ENCODE data around the gene FN3K.

Gene FN3K

DNA sequence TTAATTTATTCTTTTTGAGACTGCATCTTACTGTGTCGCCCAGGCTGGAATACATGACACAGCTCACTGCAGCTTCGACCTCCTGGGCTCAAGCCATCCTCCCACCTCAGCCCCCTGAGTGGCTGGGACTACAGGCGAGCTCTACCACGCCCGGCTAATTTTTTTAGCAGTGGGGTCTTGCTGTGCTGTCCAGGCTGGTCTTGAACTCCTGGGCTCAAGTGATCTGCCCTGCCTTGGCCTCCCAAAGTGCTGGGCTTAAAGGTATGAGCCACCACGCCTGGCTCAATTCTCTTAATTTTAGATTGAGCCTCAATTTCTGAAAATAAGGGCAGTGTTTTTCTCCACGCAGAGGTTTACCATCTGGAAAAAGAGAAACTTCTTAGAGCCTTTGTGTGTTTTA is 63.3 kb downstream of the FN3K start:
- Histone ChIP-seq H3K9me3 (ENCODE audit: control insufficient read depth, insufficient read depth, low read depth, low read length) (no peaks in the 10 kb centered on the region), H3K4me3 (ENCODE audit: low read depth, low read length) (no peak overlapping the region), H3K36me3 (ENCODE audit: control insufficient read depth in 2 of 2, insufficient read depth in 1 of 2, low read length in 2 of 2) (peaks cover 10 to 35% of the 10 kb centered on the region in 2 experiments; a peak in 2 of 3 replicates), H3K27ac (ENCODE audit: extremely low read depth, low read depth, low read length) (no peak overlapping the region), H3K4me1 (ENCODE audit: control insufficient read depth, insufficient read depth, low read length) (no peaks in the 10 kb centered on the region)
- TF ChIP-seq, protein P1, sequence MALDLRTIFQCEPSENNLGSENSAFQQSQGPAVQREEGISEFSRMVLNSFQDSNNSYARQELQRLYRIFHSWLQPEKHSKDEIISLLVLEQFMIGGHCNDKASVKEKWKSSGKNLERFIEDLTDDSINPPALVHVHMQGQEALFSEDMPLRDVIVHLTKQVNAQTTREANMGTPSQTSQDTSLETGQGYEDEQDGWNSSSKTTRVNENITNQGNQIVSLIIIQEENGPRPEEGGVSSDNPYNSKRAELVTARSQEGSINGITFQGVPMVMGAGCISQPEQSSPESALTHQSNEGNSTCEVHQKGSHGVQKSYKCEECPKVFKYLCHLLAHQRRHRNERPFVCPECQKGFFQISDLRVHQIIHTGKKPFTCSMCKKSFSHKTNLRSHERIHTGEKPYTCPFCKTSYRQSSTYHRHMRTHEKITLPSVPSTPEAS (tag by site-specific recombination; IDR thresholded peaks at IDR 0.05): no peak
- TF ChIP-seq ZNF560 (tag by site-specific recombination; IDR thresholded peaks at IDR 0.05; ENCODE audit: borderline replicate concordance) (no peak), ZNF677 (tag by site-specific recombination; IDR thresholded peaks at IDR 0.05) (no peak), ZNF121 (tag by site-specific recombination; IDR thresholded peaks at IDR 0.05) (peak; percentile 70), ZFP37 (tag by site-specific recombination; IDR thresholded peaks at IDR 0.05) (no peak), ZNF837 (tag by site-specific recombination; IDR thresholded peaks at IDR 0.05) (no peak), ZBTB17 (tag by site-specific recombination; IDR thresholded peaks at IDR 0.05) (no peak)
- CTCF ChIA-PET: interaction anchor here (0.7 to 1.2 kb wide), 2 partner anchors 23 to 45 kb away, joined by 3 read pairs; no protein-coding TSS in a partner anchor
- POLR2A ChIA-PET: no interaction called here

- Histone ChIP-seq H3K27ac (ENCODE audit: extremely low read depth, low read depth, low read length) (no peak overlapping the region), H3K9me3 (ENCODE audit: control insufficient read depth, insufficient read depth, low read depth, low read length) (no peaks in the 10 kb centered on the region), H3K4me1 (ENCODE audit: control insufficient read depth, insufficient read depth, low read length) (no peaks in the 10 kb centered on the region), H3K4me3 (ENCODE audit: low read depth, low read length) (no peak overlapping the region), H3K36me3 (ENCODE audit: control insufficient read depth in 2 of 2, insufficient read depth in 1 of 2, low read length in 2 of 2) (peaks cover 10 to 35% of the 10 kb centered on the region in 2 experiments; a peak in 2 of 3 replicates)
- CTCF ChIA-PET: interaction anchor here (1.2 kb wide), 1 partner anchor 24 kb away, joined by 3 read pairs; no protein-coding TSS in a partner anchor
- no peak for TF ChIP-seq ZNF704 (tag by site-specific recombination; IDR thresholded peaks at IDR 0.05)
- TF ChIP-seq KLF1 (tag by site-specific recombination; IDR thresholded peaks at IDR 0.05): peak; percentile 33; the same call in 1 of the 2 replicates
- POLR2A ChIA-PET: no interaction called here
Observed at GRCh38 chr17:82799591-82799990, 64.2 kb downstream of the FN3K start.

Data from HEK293 (cell line).